Astrocyte (in vitro differentiated cells and primary cell): ENCODE data around the gene WDR35. TPM values are rescaled to one million over a fixed set of nuclear protein-coding genes. Genes with fewer than 3 reads are reported as not detected.

ENCODE experiments used
- DNase-seq: peaks from one replicate; pipeline ENCODE4 v3.0.0-alpha.2; 2010; ENCODE audit warnings: low read depth
- FAIRE-seq: peaks from 2 replicates; lab custom pipeline; 2011; peaks lifted over from hg19 to GRCh38; lab: Jason Lieb, UNC
- H2AFZ ChIP-seq: 2 replicates; pipeline ENCODE4 v1.6.0; 2012; ENCODE audit warnings: low read depth, low read length, inconsistent platforms
- H3K27ac ChIP-seq: 2 replicates; pipeline ENCODE4 v1.5.1; 2011; ENCODE audit warnings: low read depth, low read length, inconsistent platforms
- H3K27me3 ChIP-seq: 2 replicates; pipeline ENCODE4 v1.6.0; 2011; ENCODE audit warnings: low read length, inconsistent platforms; ENCODE audit not compliant: insufficient read depth
- H3K36me3 ChIP-seq: 2 replicates; pipeline ENCODE4 v1.5.1; 2011; ENCODE audit warnings: low read length, inconsistent platforms; ENCODE audit not compliant: insufficient read depth
- H3K4me1 ChIP-seq: 2 replicates; pipeline ENCODE4 v1.5.1; 2011; ENCODE audit warnings: low read length, inconsistent platforms; ENCODE audit not compliant: insufficient read depth
- H3K4me2 ChIP-seq: 2 replicates; pipeline ENCODE4 v1.6.0; 2012; ENCODE audit warnings: low read length, inconsistent platforms
- H3K4me3 ChIP-seq: 2 replicates; pipeline ENCODE4 v1.5.1; 2011; ENCODE audit warnings: low read depth, mild to moderate bottlenecking, low read length, inconsistent platforms; ENCODE audit not compliant: insufficient read depth
- H3K79me2 ChIP-seq: 2 replicates; pipeline ENCODE4 v1.6.0; 2012; ENCODE audit warnings: mild to moderate bottlenecking, low read length, inconsistent platforms; ENCODE audit not compliant: insufficient read depth
- H3K9ac ChIP-seq: 2 replicates; pipeline ENCODE4 v1.6.0; 2012; ENCODE audit warnings: mild to moderate bottlenecking, low read length, inconsistent platforms
- H3K9me3 ChIP-seq: 2 replicates; pipeline ENCODE4 v1.5.1; 2012; ENCODE audit warnings: low read depth, mild to moderate bottlenecking, low read length, inconsistent platforms; ENCODE audit not compliant: insufficient read depth
- H4K20me1 ChIP-seq: 2 replicates; pipeline ENCODE4 v1.6.0; 2012; ENCODE audit warnings: low read length, inconsistent platforms; ENCODE audit not compliant: insufficient read depth
- H3K27ac Mint-ChIP-seq: one replicate; pipeline ENCODE4 v1.8.0; 2021; ENCODE audit warnings: mild to moderate bottlenecking, mixed read lengths; ENCODE audit not compliant: unreplicated experiment
- H3K27me3 Mint-ChIP-seq: one replicate; pipeline ENCODE4 v1.8.0; 2021; ENCODE audit warnings: low read depth, mixed read lengths; ENCODE audit not compliant: unreplicated experiment
- H3K36me3 Mint-ChIP-seq: one replicate; pipeline ENCODE4 v1.8.0; 2021; ENCODE audit warnings: low read depth, mixed read lengths; ENCODE audit not compliant: unreplicated experiment
- H3K4me1 Mint-ChIP-seq: one replicate; pipeline ENCODE4 v1.8.0; 2021; ENCODE audit warnings: low read depth, mixed read lengths; ENCODE audit not compliant: unreplicated experiment
- H3K4me3 Mint-ChIP-seq: one replicate; pipeline ENCODE4 v1.8.0; 2021; ENCODE audit warnings: mild to moderate bottlenecking, moderate library complexity, mixed read lengths; ENCODE audit not compliant: unreplicated experiment
- H3K9me3 Mint-ChIP-seq: one replicate; pipeline ENCODE4 v1.8.0; 2021; ENCODE audit warnings: mild to moderate bottlenecking, mixed read lengths; ENCODE audit not compliant: unreplicated experiment
- EZH2 ChIP-seq: IDR thresholded peaks from 2 replicates; pipeline ENCODE4 v1.6.1; 2012; ENCODE audit warnings: mild to moderate bottlenecking, low read length, inconsistent platforms; ENCODE audit not compliant: insufficient read depth
- total RNA-seq: library from RNA; stranded (reverse); gene quantifications from 2 replicates; pipeline ENCODE4 v1.2.1, GENCODE V29; 2021
- TF ChIP-seq, protein P1 (sequence below): IDR thresholded peaks from 2 replicates; pipeline ENCODE4 v1.5.1; 2011; ENCODE audit warnings: low read depth, mild to moderate bottlenecking, inconsistent platforms, low read length, moderate library complexity; ENCODE audit not compliant: insufficient read depth

Gene WDR35
- total RNA-seq, 1 donor from 2014 or later, result 9.6 TPM

GRCh38 chr2:19865151-19865550 lies 124.8 kb downstream of the WDR35 start:
- no peaks in the 10 kb centered on the region for H3K36me3 ChIP-seq
- no peak for FAIRE-seq

GRCh38 chr2:19864381-19864780 lies 125.5 kb downstream of the WDR35 start:
- peaks cover 6% of the 10 kb centered on the region for H3K9me3 Mint-ChIP-seq
- H3K36me3 ChIP-seq, result no peaks in the 10 kb centered on the region
- peaks cover 28% of the 10 kb centered on the region for H3K27me3 Mint-ChIP-seq
- no peak overlapping the region for H3K4me3 Mint-ChIP-seq
- FAIRE-seq (no peak), DNase-seq (no peak)
- no peak overlapping the region for H3K27ac Mint-ChIP-seq
- peaks cover 2% of the 10 kb centered on the region for H3K36me3 Mint-ChIP-seq
- TF ChIP-seq EZH2, result no peak
- TF ChIP-seq, protein P1, sequence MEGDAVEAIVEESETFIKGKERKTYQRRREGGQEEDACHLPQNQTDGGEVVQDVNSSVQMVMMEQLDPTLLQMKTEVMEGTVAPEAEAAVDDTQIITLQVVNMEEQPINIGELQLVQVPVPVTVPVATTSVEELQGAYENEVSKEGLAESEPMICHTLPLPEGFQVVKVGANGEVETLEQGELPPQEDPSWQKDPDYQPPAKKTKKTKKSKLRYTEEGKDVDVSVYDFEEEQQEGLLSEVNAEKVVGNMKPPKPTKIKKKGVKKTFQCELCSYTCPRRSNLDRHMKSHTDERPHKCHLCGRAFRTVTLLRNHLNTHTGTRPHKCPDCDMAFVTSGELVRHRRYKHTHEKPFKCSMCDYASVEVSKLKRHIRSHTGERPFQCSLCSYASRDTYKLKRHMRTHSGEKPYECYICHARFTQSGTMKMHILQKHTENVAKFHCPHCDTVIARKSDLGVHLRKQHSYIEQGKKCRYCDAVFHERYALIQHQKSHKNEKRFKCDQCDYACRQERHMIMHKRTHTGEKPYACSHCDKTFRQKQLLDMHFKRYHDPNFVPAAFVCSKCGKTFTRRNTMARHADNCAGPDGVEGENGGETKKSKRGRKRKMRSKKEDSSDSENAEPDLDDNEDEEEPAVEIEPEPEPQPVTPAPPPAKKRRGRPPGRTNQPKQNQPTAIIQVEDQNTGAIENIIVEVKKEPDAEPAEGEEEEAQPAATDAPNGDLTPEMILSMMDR, result no peak
- H3K4me1 ChIP-seq, result peaks cover 11% of the 10 kb centered on the region
- H3K27ac ChIP-seq, result no peak overlapping the region
- H3K4me1 Mint-ChIP-seq, result peaks cover 23% of the 10 kb centered on the region
- no peaks in the 10 kb centered on the region for H3K79me2 ChIP-seq
- H3K9ac ChIP-seq, result no peak overlapping the region
- H3K27me3 ChIP-seq, result peaks cover 8% of the 10 kb centered on the region
- no peaks in the 10 kb centered on the region for H4K20me1 ChIP-seq
- no peak overlapping the region for H3K4me2 ChIP-seq
- no peak overlapping the region for H3K4me3 ChIP-seq
- H2AFZ ChIP-seq, result no peak overlapping the region
- no peaks in the 10 kb centered on the region for H3K9me3 ChIP-seq

More at GRCh38 chr2:19865151-19865550, 124.8 kb downstream of the WDR35 start:
- H3K4me3 ChIP-seq, result no peak overlapping the region
- no peaks in the 10 kb centered on the region for H3K9me3 ChIP-seq
- peaks cover 30% of the 10 kb centered on the region for H3K27me3 Mint-ChIP-seq
- H3K27ac ChIP-seq, result no peak overlapping the region
- DNase-seq, result no peak
- H3K4me1 ChIP-seq, result peaks cover 11% of the 10 kb centered on the region
- H3K9ac ChIP-seq, result no peak overlapping the region
- peaks cover 6% of the 10 kb centered on the region for H3K9me3 Mint-ChIP-seq
- no peak overlapping the region for H3K4me3 Mint-ChIP-seq
- no peaks in the 10 kb centered on the region for H4K20me1 ChIP-seq
- peaks cover 23% of the 10 kb centered on the region for H3K4me1 Mint-ChIP-seq
- peaks cover 8% of the 10 kb centered on the region for H3K27me3 ChIP-seq
- H3K79me2 ChIP-seq, result no peaks in the 10 kb centered on the region
- TF ChIP-seq, protein P1, result no peak
- no peak for TF ChIP-seq EZH2
- no peak overlapping the region for H3K4me2 ChIP-seq
- H2AFZ ChIP-seq, result no peak overlapping the region
- H3K36me3 Mint-ChIP-seq, result peaks cover 5% of the 10 kb centered on the region
- H3K27ac Mint-ChIP-seq, result peak overlapping the region; percentile 80

DNA sequence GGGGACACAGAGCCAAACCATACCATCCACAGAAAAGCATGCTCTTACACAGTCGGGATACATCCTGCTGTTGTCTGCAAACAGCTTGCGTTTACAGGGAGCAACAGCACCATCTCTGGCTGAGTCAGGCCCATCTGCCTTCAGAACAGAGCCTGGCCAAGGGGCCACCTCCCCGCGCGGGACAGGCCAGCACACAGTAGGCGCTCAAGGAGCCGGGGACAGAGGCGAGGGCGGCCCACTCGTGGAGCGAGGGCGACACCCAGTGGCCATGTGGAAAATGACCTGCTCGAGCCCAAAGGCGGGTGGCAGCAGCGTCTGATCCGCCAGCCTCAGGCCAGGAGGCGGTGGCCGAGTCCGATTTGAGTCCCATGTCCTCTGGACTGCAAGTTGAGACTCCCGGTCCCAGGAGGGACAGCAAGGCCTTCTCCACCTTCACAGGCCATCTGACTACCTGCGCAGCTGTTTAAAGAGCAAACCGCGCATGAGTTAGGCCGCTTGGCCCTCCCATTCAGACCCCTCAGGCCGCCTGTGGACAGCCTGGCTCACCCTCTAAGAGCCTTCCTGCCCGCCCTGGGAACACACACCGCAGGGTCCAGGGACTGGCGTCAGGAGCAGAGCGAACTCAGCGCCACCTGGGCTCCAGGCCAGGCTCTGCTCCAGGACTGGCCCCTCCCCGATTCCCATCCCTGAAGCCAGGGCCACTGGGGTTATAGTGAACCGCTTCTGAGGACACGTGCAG lies 126.4 kb downstream of the WDR35 start:
- Histone ChIP-seq H3K9me3 (no peaks in the 10 kb centered on the region), H3K27me3 (peaks cover 8% of the 10 kb centered on the region), H4K20me1 (no peaks in the 10 kb centered on the region), H3K79me2 (no peaks in the 10 kb centered on the region), H3K4me3 (no peak overlapping the region), H3K4me2 (peak overlapping the region; percentile 78), H3K4me1 (peaks cover 6% of the 10 kb centered on the region), H3K36me3 (no peaks in the 10 kb centered on the region), H3K9ac (peak overlapping the region; percentile 59), H3K27ac (no peak overlapping the region), H2AFZ (peak overlapping the region; percentile 82)
- DNase-seq (peak; percentile 20), FAIRE-seq (no peak)
- H3K27me3 Mint-ChIP-seq, result peaks cover 23% of the 10 kb centered on the region
- H3K27ac Mint-ChIP-seq, result no peak overlapping the region
- H3K36me3 Mint-ChIP-seq, result peaks cover 2% of the 10 kb centered on the region
- peaks cover 23% of the 10 kb centered on the region for H3K4me1 Mint-ChIP-seq
- peaks cover 6% of the 10 kb centered on the region for H3K9me3 Mint-ChIP-seq
- TF ChIP-seq, protein P1, result peak; percentile 64
- no peak for TF ChIP-seq EZH2
- no peak overlapping the region for H3K4me3 Mint-ChIP-seq
